GM12891 (cell line): ENCODE measurements around the gene PRAMEF12.

Source experiments
- POU2F2 ChIP-seq: IDR thresholded peaks from 2 replicates; pipeline ENCODE4 v1.6.1; 2011; ENCODE audit warnings: low read depth, mild to moderate bottlenecking, control low read depth, low read length, moderate library complexity
- TAF1 ChIP-seq: IDR thresholded peaks from 2 replicates; pipeline ENCODE4 v1.6.1; 2011; ENCODE audit warnings: low read depth, low read length, control low read depth

GRCh38 chr1:12754738-12755137 lies 18.8 kb upstream of the PRAMEF12 start:
- TF ChIP-seq POU2F2 (no peak), TAF1 (no peak)
